ENCODE results near the gene FBXL17.

DNA sequence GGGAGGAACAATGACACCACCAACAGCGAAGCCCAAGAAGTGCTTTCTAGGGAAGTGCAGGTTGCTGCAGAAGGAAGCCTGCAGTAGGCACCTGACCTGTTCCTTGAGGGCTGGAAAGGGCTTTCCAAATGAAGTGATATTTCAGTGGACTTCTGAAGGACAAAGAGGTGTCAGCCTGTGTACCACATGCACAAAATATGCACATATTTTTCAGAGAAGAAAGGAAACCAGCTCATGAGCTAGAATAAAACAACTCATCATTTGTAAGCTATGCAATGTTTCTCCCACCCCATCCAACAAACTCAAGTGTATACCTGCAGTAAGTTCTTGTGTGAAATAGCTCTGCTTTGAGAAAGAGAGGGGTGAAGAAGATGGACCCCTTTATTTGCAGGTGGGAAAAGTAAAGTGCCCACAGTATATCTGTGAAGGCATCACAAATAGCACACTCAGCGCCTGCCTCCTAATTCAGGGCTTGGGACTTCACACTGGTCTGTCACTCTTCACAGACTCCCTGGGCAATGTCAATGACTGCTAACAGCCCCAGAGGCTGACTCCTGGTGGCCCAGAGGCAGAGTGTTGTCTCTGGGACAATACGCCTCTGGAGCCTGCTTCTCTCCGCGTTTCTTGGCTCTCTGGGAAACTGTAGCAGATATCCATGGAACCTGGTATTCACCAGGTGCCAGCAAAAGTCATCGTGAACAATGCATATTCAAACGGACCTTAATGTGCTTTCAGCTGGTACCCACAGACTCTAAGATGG is 513.1 kb downstream of the FBXL17 start:
- TF ChIP-seq EZH2 (IDR thresholded peaks at IDR 0.05; ENCODE audit: insufficient read depth, poor library complexity, severe bottlenecking) (no peak), EZH2phosphoT487 (IDR thresholded peaks at IDR 0.05; ENCODE audit: insufficient read depth, low read depth) (no peak)

Data from GM23248 (cell line).